Memory B cell (primary cell): Measurements from ENCODE around the gene STAC.
"Not testable (repeated sequence)": the region's sequence is repeated elsewhere in the genome, so short reads cannot be mapped to it uniquely, and the experiment has no call there.

Experiments
- ATAC-seq: fragments of 150-1000 bp; cut with Tn5 transposase; 2 replicates; pipeline ENCODE4 v1.10.0; 2021; ENCODE audit warnings: low read depth, mild to moderate bottlenecking, moderate library complexity
- DNase-seq, 2 donors: peaks; one replicate each; pipeline ENCODE4 v3.0.0; 2022; ENCODE audit warnings: low spot score in 2 of 2
- H3K27ac Mint-ChIP-seq: one replicate; pipeline ENCODE4 v1.8.0; 2022; ENCODE audit warnings: mild to moderate bottlenecking, moderate library complexity, mixed read lengths
- H3K27me3 Mint-ChIP-seq: one replicate; pipeline ENCODE4 v1.8.0; 2022; ENCODE audit warnings: mixed read lengths
- H3K36me3 Mint-ChIP-seq: one replicate; pipeline ENCODE4 v1.8.0; 2022; ENCODE audit warnings: mild to moderate bottlenecking, mixed read lengths
- H3K4me1 Mint-ChIP-seq: one replicate; pipeline ENCODE4 v1.8.0; 2022; ENCODE audit warnings: mixed read lengths
- H3K4me3 Mint-ChIP-seq: one replicate; pipeline ENCODE4 v1.8.0; 2022; ENCODE audit warnings: mild to moderate bottlenecking, moderate library complexity, mixed read lengths
- H3K9me3 Mint-ChIP-seq: one replicate; pipeline ENCODE4 v1.8.0; 2022; ENCODE audit warnings: mixed read lengths

Gene STAC

GRCh38 chr3:36538136-36538749, 157.9 kb downstream of the STAC start:
- DNase-seq (no peak), ATAC-seq (no peak)
- no peaks in the 10 kb centered on the region for H3K4me1 Mint-ChIP-seq
- no peaks in the 10 kb centered on the region for H3K36me3 Mint-ChIP-seq
- H3K27ac Mint-ChIP-seq = no peak overlapping the region
- no peak overlapping the region for H3K4me3 Mint-ChIP-seq
- peaks cover 3% of the 10 kb centered on the region for H3K27me3 Mint-ChIP-seq
- no peaks in the 10 kb centered on the region for H3K9me3 Mint-ChIP-seq

GRCh38 chr3:36540888-36541518, 160.7 kb downstream of the STAC start:
- H3K9me3 Mint-ChIP-seq = no peaks in the 10 kb centered on the region
- no peak overlapping the region for H3K4me3 Mint-ChIP-seq
- DNase-seq (no peak), ATAC-seq (no peak)
- H3K36me3 Mint-ChIP-seq = no peaks in the 10 kb centered on the region
- H3K4me1 Mint-ChIP-seq = no peaks in the 10 kb centered on the region
- H3K27ac Mint-ChIP-seq = no peak overlapping the region
- peaks cover 5% of the 10 kb centered on the region for H3K27me3 Mint-ChIP-seq

- H3K36me3 Mint-ChIP-seq = no peaks in the 10 kb centered on the region
- peaks cover 5% of the 10 kb centered on the region for H3K27me3 Mint-ChIP-seq
- ATAC-seq = no peak
- H3K4me3 Mint-ChIP-seq = no peak overlapping the region
- no peaks in the 10 kb centered on the region for H3K9me3 Mint-ChIP-seq
- no peaks in the 10 kb centered on the region for H3K4me1 Mint-ChIP-seq
- H3K27ac Mint-ChIP-seq = no peak overlapping the region
- DNase-seq = no peak
Observed at GRCh38 chr3:36542186-36542585, 161.9 kb downstream of the STAC start.

- Mint-ChIP-seq H3K36me3 (no peaks in the 10 kb centered on the region), H3K4me3 (no peak overlapping the region)
Observed at GRCh38 chr3:36543276-36543997, 163.1 kb downstream of the STAC start.

GRCh38 chr3:36546226-36546625, 165.9 kb downstream of the STAC start:
- Mint-ChIP-seq H3K9me3 (no peaks in the 10 kb centered on the region), H3K4me1 (no peaks in the 10 kb centered on the region), H3K36me3 (no peaks in the 10 kb centered on the region), H3K27ac (no peak overlapping the region), H3K4me3 (no peak overlapping the region), H3K27me3 (peaks cover 2% of the 10 kb centered on the region)
- ATAC-seq (no peak), DNase-seq (no peak)

More at GRCh38 chr3:36543276-36543997, 163.1 kb downstream of the STAC start:
- DNase-seq (no peak), ATAC-seq (no peak)
- Mint-ChIP-seq H3K4me1 (no peaks in the 10 kb centered on the region), H3K9me3 (no peaks in the 10 kb centered on the region), H3K27me3 (peaks cover 5% of the 10 kb centered on the region), H3K27ac (no peak overlapping the region)

GRCh38 chr3:36548712-36549111, 168.4 kb downstream of the STAC start:
- Mint-ChIP-seq H3K9me3 (no peaks in the 10 kb centered on the region), H3K27ac (no peak overlapping the region), H3K4me1 (no peaks in the 10 kb centered on the region), H3K36me3 (no peaks in the 10 kb centered on the region), H3K4me3 (no peak overlapping the region), H3K27me3 (peaks cover 2% of the 10 kb centered on the region)
- ATAC-seq (no peak), DNase-seq (no peak)

- Mint-ChIP-seq H3K4me3 (no peak overlapping the region), H3K36me3 (no peaks in the 10 kb centered on the region), H3K27ac (no peak overlapping the region), H3K9me3 (no peaks in the 10 kb centered on the region), H3K4me1 (peaks cover 10% of the 10 kb centered on the region), H3K27me3 (peaks cover 4% of the 10 kb centered on the region)
- no peak for DNase-seq
- peak; percentile 41 for ATAC-seq
Observed at GRCh38 chr3:36557021-36557707, 176.9 kb downstream of the STAC start.

GRCh38 chr3:36557708-36558421, 177.6 kb downstream of the STAC start:
- peaks cover 4% of the 10 kb centered on the region for H3K27me3 Mint-ChIP-seq
- ATAC-seq (no peak), DNase-seq (no peak)
- no peak overlapping the region for H3K4me3 Mint-ChIP-seq
- H3K36me3 Mint-ChIP-seq = no peaks in the 10 kb centered on the region
- H3K4me1 Mint-ChIP-seq = peaks cover 10% of the 10 kb centered on the region
- H3K27ac Mint-ChIP-seq = no peak overlapping the region
- no peaks in the 10 kb centered on the region for H3K9me3 Mint-ChIP-seq

- DNase-seq (no peak), ATAC-seq (no peak)
- H3K4me3 Mint-ChIP-seq = no peak overlapping the region
- no peak overlapping the region for H3K27ac Mint-ChIP-seq
- peaks cover 4% of the 10 kb centered on the region for H3K27me3 Mint-ChIP-seq
- H3K4me1 Mint-ChIP-seq = peaks cover 10% of the 10 kb centered on the region
- no peaks in the 10 kb centered on the region for H3K36me3 Mint-ChIP-seq
- no peaks in the 10 kb centered on the region for H3K9me3 Mint-ChIP-seq
Observed at GRCh38 chr3:36558961-36559360, 178.7 kb downstream of the STAC start.

- Mint-ChIP-seq H3K27ac (no peak overlapping the region), H3K4me3 (no peak overlapping the region), H3K27me3 (peaks cover 4% of the 10 kb centered on the region), H3K9me3 (no peaks in the 10 kb centered on the region), H3K36me3 (no peaks in the 10 kb centered on the region), H3K4me1 (peaks cover 10% of the 10 kb centered on the region)
- DNase-seq = no peak
- ATAC-seq = no peak
Observed at GRCh38 chr3:36560685-36561084, 180.4 kb downstream of the STAC start.

- no peaks in the 10 kb centered on the region for H3K9me3 Mint-ChIP-seq
- ATAC-seq (no peak), DNase-seq (no peak)
- H3K27ac Mint-ChIP-seq = no peak overlapping the region
- H3K27me3 Mint-ChIP-seq = peaks cover 4% of the 10 kb centered on the region
- no peak overlapping the region for H3K4me3 Mint-ChIP-seq
- peaks cover 10% of the 10 kb centered on the region for H3K4me1 Mint-ChIP-seq
- no peaks in the 10 kb centered on the region for H3K36me3 Mint-ChIP-seq
Observed at GRCh38 chr3:36561601-36562000, 181.3 kb downstream of the STAC start.

- DNase-seq (no peak), ATAC-seq (no peak)
- no peaks in the 10 kb centered on the region for H3K36me3 Mint-ChIP-seq
- H3K27me3 Mint-ChIP-seq = peaks cover 6% of the 10 kb centered on the region
- no peak overlapping the region for H3K4me3 Mint-ChIP-seq
- H3K9me3 Mint-ChIP-seq = no peaks in the 10 kb centered on the region
- H3K4me1 Mint-ChIP-seq = peaks cover 2% of the 10 kb centered on the region
- H3K27ac Mint-ChIP-seq = no peak overlapping the region
Observed at GRCh38 chr3:36562945-36563344, 182.6 kb downstream of the STAC start.

- Mint-ChIP-seq H3K36me3 (no peaks in the 10 kb centered on the region), H3K4me3 (no peak overlapping the region), H3K27ac (no peak overlapping the region), H3K27me3 (peaks cover 4% of the 10 kb centered on the region), H3K9me3 (peaks cover 4% of the 10 kb centered on the region), H3K4me1 (no peaks in the 10 kb centered on the region)
- no peak for DNase-seq
- ATAC-seq = no peak
Observed at GRCh38 chr3:36575241-36575640, 194.9 kb downstream of the STAC start.

GRCh38 chr3:36578418-36578817, 198.1 kb downstream of the STAC start:
- H3K27me3 Mint-ChIP-seq = peaks cover 11% of the 10 kb centered on the region
- ATAC-seq, H3K4me1 Mint-ChIP-seq, H3K9me3 Mint-ChIP-seq, H3K4me3 Mint-ChIP-seq, H3K36me3 Mint-ChIP-seq, DNase-seq, H3K27ac Mint-ChIP-seq: not testable (repeated sequence)
